ENCODE data around the gene SELENOO. TPM values are rescaled to one million over a fixed set of nuclear protein-coding genes. Genes with fewer than 3 reads are reported as not detected.

Gene SELENOO
- total and polyA plus RNA-seq, 2 of the 13 experiments (the other 11 are each of a cell fraction or from before 2014, with no cell fraction given) = 14.4 to 19.0 TPM

DNA sequence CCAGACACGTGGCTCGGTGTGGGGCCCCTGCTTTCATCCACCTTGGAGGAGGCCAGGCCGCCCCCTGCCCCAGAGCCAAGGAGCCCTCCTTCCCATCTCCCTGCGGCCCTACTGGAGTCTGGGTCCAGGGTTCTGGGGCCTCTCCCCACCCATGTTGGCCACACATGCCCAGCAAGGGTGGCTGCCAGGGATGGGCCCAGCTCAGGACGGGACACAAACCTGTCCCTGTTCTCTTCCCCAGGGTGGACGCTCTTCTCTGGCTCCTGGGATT, 25.7 kb upstream of the SELENOO start:
- Histone ChIP-seq H3K4me1 (ENCODE audit: insufficient read depth, low read length) (peaks cover 25% of the 10 kb centered on the region), H2AFZ (ENCODE audit: low read length) (no peak overlapping the region), H3K9me3 (ENCODE audit: low read length) (no peaks in the 10 kb centered on the region), H3K36me3 (replicated peaks in 1 of 2; ENCODE audit: control insufficient read depth in 1 of 2, insufficient read depth in 2 of 2, low read length in 2 of 2) (no peaks in the 10 kb centered on the region), H4K20me1 (ENCODE audit: insufficient read depth, low read length) (no peaks in the 10 kb centered on the region), H3K4me3 (replicated peaks in 1 of 3; ENCODE audit: insufficient read depth in 1 of 3, low read depth in 2 of 3, low read length in 3 of 3) (no peak overlapping the region), H3K27me3 (ENCODE audit: control insufficient read depth in 1 of 2, insufficient read depth in 2 of 2, low read length in 2 of 2) (no peaks in the 10 kb centered on the region), H3K4me2 (ENCODE audit: low read depth, low read length) (no peak overlapping the region), H3K9ac (ENCODE audit: insufficient read depth, low read depth, low read length) (no peak overlapping the region), H3K27ac (ENCODE audit: extremely low read length, insufficient read depth, low read length) (no peak overlapping the region), H3K79me2 (ENCODE audit: insufficient read depth, low read length) (no peaks in the 10 kb centered on the region)
- ATAC-seq (no peak), DNase-seq (ENCODE audit: low spot score) (no peak), FAIRE-seq (no peak)
- CTCF ChIA-PET (ENCODE audit: low intra/inter-chr PET ratio, low total read pairs) = no interaction called here
- BruUV-seq (replicated peaks) = no TSS peak
- intact Hi-C loops (cut with micrococcal nuclease; ENCODE audit: unreplicated experiment) = no loop called here
- WGBS (ENCODE audit: low lambda C conversion rate) = 87% methylated on average over 2 of the region's 6 CpGs
- no peak for TF ChIP-seq KDM1A (CRISPR knock-in tag; IDR thresholded peaks at IDR 0.05)
- no peak for TF ChIP-seq ZNF790 (CRISPR knock-in tag; IDR thresholded peaks at IDR 0.05; ENCODE audit: borderline replicate concordance)
- in situ Hi-C loops (cut with HindIII; ENCODE audit: extremely low pct_ligation_motif_present, low pct_unique_long_range_greater_than_20kb) = no loop called here
- POLR2A ChIA-PET = no interaction called here

DNA sequence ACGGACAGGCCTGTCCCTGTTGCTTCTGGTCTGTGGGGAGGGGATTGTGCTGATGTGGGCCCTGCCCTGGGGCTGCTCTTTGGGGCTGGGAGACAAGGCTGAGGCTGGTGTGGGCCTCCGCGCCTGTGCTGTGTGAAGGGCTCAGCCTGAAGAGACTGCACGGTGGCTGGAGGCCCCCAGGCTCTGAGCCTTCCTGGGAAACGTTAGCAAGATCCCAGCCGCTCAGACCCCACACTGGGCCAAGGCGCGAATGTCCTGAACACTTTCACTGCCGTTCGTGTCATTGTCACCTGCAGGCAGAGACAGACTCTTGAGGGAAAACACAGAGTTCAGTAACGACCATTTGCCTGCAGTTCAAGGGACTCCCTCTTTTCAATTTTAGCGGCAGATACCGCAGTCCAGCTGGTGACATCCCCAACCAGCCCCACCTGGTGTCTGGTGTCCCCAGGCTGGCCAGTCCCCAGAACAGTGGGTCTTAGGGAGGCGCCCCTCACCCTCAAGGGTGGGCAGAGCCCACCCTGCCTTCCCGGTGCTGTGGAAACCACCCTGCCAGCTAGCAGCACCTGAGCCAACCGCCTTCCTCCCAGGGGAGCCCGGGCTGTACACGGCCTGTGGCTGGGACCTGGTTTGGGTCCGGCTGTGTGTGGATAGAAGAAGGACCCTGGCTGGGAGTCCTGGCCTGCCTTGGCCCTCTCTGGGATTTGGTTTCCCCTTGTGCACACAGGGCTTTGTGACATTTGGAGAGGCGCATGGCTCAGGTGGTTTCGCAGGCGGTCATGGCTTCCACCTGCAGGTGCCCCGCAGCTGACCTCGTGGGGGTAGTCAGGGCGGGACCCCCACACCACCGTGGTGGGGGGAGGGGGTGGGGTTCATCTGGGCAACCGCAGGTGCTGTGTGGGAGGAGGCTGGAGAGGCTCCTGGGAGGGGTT, 24.6 kb upstream of the SELENOO start:
- no peak for TF ChIP-seq ZNF501 (CRISPR knock-in tag; IDR thresholded peaks at IDR 0.05)
- no peak for TF ChIP-seq PHF5A (CRISPR knock-in tag; IDR thresholded peaks at IDR 0.05; ENCODE audit: low read depth, unreplicated experiment)
- TF ChIP-seq ZHX1 (CRISPR knock-in tag; IDR thresholded peaks at IDR 0.05; ENCODE audit: low read depth) = no peak
- in situ Hi-C loops (cut with HindIII; ENCODE audit: extremely low pct_ligation_motif_present, low pct_unique_long_range_greater_than_20kb) = no loop called here
- ATAC-seq = no peak
- intact Hi-C loops (cut with micrococcal nuclease; ENCODE audit: unreplicated experiment) = no loop called here
- Histone ChIP-seq H3K27me3 (ENCODE audit: control insufficient read depth in 1 of 2, insufficient read depth in 2 of 2, low read length in 2 of 2) (no peaks in the 10 kb centered on the region), H2AFZ (ENCODE audit: low read length) (no peak overlapping the region), H3K36me3 (replicated peaks in 1 of 2; ENCODE audit: control insufficient read depth in 1 of 2, insufficient read depth in 2 of 2, low read length in 2 of 2) (no peaks in the 10 kb centered on the region), H3K4me1 (ENCODE audit: insufficient read depth, low read length) (peaks cover 20% of the 10 kb centered on the region), H3K4me2 (ENCODE audit: low read depth, low read length) (no peak overlapping the region), H3K4me3 (replicated peaks in 1 of 3; ENCODE audit: insufficient read depth in 1 of 3, low read depth in 2 of 3, low read length in 3 of 3) (no peak overlapping the region), H3K9me3 (ENCODE audit: low read length) (no peaks in the 10 kb centered on the region), H3K9ac (ENCODE audit: insufficient read depth, low read depth, low read length) (no peak overlapping the region), H4K20me1 (ENCODE audit: insufficient read depth, low read length) (no peaks in the 10 kb centered on the region), H3K27ac (ENCODE audit: extremely low read length, insufficient read depth, low read length) (no peak overlapping the region), H3K79me2 (ENCODE audit: insufficient read depth, low read length) (no peaks in the 10 kb centered on the region)
- no peak for DNase-seq (ENCODE audit: low spot score)
- no peak for FAIRE-seq
- BruUV-seq (replicated peaks) = no TSS peak
- CTCF ChIA-PET (ENCODE audit: low intra/inter-chr PET ratio, low total read pairs) = no interaction called here
- 47% methylated on average over 12 of the region's 27 CpGs for WGBS (ENCODE audit: low lambda C conversion rate)
- POLR2A ChIA-PET = no interaction called here

Measured in HepG2 (cell line).